HG02938 (cell line): Measurements from ENCODE around the gene SRF.
A peak's percentile ranks its signal among the peaks of the same experiment; 100 is the strongest.

Experiments
- ATAC-seq: cut with Tn5 transposase; IDR thresholded peaks from one replicate; pipeline ENCODE4 v1.9.1; 2021; ENCODE audit warnings: mild to moderate bottlenecking, moderate library complexity; ENCODE audit not compliant: unreplicated experiment

SRF gene

GRCh38 chr6:43146709-43147688, 24.1 kb upstream of the SRF start:
- ATAC-seq, result no peak

GRCh38 chr6:43147691-43148477, 23.2 kb upstream of the SRF start:
- ATAC-seq, result no peak

GRCh38 chr6:43149265-43149664, 21.8 kb upstream of the SRF start:
- ATAC-seq, result no peak

GRCh38 chr6:43150051-43150751, 20.9 kb upstream of the SRF start:
- no peak for ATAC-seq

- ATAC-seq, result no peak
Observed at GRCh38 chr6:43159599-43159998, 11.5 kb upstream of the SRF start.

- no peak for ATAC-seq
Observed at GRCh38 chr6:43163899-43164298, 7.2 kb upstream of the SRF start.

- ATAC-seq, result no peak
Observed at GRCh38 chr6:43170417-43170930, 595 bp upstream of the SRF start.

GRCh38 chr6:43171707-43172103, 636 bp downstream of the SRF start:
- no peak for ATAC-seq

GRCh38 chr6:43172104-43173007, 1.3 kb downstream of the SRF start:
- no peak for ATAC-seq

GRCh38 chr6:43173591-43174262, 2.7 kb downstream of the SRF start:
- no peak for ATAC-seq

- peak; percentile 69 for ATAC-seq
Observed at GRCh38 chr6:43174263-43175112, 3.4 kb downstream of the SRF start.

GRCh38 chr6:43175676-43176422, 4.8 kb downstream of the SRF start:
- no peak for ATAC-seq

- no peak for ATAC-seq
Observed at GRCh38 chr6:43176423-43176786, 5.3 kb downstream of the SRF start.

- ATAC-seq, result no peak
Observed at GRCh38 chr6:43178150-43178549, 7.1 kb downstream of the SRF start.

- ATAC-seq, result no peak
Observed at GRCh38 chr6:43178951-43179830, 8.1 kb downstream of the SRF start.

GRCh38 chr6:43180058-43180457, 9.0 kb downstream of the SRF start:
- no peak for ATAC-seq

- ATAC-seq, result no peak
Observed at GRCh38 chr6:43180985-43181384, 9.9 kb downstream of the SRF start.
